NCI-H748 (cell line): Measurements from ENCODE around the gene MMAB.
A peak's percentile ranks its signal among the peaks of the same experiment; 100 is the strongest.
"Not testable (repeated sequence)": the region's sequence is repeated elsewhere in the genome, so short reads cannot be mapped to it uniquely, and the experiment has no call there.

ENCODE experiments used
- DNase-seq: peaks from one replicate; lab custom pipeline; 2025; ENCODE audit not compliant: unreplicated experiment; lab: John Stamatoyannopoulos, UW

MMAB gene

DNA sequence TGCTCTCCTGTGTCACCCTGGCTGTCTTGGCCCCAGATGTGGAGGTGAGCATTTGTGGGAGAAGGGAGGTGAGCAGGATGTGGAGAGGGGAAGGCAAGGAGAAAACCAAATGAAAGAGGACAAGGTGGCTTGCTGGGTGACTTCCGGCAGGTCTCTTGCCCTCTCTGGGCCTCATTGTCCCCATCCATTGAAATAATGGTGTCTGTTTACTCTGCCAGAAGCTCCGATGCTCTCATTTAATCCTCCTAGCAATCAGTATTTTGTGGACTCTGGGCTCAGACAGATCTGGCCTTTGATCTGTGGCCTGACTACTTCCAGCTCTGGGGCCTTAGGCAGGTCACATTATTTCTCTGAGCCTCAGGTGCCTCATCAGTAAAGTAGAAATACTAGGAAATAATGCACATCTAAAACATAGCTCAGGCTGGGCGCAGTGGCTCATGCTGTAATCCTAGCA is 30.9 kb upstream of the MMAB start:
- DNase-seq = no peak

DNA sequence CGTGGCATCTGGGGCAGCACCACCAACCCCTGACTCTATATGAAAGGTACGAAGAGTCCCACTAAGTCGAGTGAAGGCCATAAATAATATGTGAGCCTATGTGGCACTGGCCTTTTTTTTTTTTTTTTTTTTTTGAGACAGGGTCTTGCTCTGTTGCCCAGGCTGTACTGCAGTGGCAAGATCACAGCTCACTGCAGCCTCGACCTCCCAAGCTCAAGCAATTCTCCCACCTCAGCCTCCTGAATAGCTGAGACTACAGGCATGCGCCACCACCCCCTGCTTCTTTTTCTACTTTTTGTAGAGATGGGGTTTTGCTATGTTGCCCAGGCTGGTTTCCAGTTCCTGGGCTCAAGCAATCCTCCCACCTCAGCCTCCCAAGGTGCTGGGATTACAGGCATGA is 28.8 kb upstream of the MMAB start:
- DNase-seq = not testable (repeated sequence)

- DNase-seq = no peak
Observed at GRCh38 chr12:109601557-109601956, 28.3 kb upstream of the MMAB start.

DNA sequence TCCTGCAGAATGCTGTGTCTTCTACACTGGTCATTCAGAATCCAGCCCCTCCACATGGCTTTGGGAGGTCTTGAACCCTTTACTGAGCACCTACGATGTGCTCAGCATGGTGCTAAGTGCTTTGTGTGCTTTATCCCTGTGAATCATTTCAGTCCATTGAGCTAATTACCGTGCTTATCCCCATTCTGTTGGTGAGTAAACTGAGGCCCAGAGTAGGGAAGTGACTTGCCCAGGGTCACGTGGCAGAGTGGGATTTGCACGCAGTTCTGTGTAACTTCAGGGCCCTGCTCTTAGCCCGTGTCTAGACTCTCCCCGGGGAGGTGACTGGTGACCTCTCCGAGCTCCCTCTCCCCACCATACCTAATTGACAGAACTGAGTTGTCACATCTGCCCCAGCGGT is 27.7 kb upstream of the MMAB start:
- no peak for DNase-seq

DNA sequence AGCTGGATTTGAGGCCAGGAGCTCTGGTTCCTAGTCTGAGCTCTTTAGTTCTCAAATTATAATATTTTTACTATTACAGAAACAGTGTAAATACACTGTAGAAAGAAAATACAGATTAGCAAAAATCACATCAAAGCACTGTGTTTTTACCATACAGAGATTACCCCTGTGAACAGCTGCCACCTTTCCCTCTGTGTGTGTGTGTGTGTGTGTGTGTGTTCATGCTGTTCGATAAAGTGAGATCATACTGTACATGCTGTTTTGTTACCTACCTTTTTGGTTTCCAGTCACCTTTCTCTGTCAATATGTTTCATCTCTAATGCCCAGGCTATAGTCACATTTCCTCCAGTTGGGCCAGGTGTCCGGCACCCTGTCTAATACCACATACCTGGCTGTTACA is 27.2 kb upstream of the MMAB start:
- DNase-seq = no peak

DNA sequence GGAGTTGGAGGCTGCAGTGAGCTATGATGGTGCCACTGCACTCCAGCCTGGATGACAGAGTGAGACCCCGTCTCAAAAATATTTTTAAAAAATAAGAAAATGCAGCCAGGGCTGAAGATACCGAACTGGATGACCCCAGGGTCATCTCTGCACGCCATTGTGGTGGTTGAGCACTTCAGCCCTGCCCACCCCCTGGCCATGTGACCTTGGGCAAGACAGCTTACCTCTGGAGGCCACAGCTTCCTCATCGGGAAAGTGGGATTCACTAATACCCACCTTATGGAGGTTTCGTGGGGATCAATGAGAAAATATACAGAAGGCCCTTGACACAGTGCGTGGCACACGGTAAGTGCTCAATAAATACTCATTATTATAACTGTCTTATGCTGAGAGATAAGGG is 25.8 kb upstream of the MMAB start:
- DNase-seq = no peak

- DNase-seq = no peak
Observed at GRCh38 chr12:109598428-109598854, 25.1 kb upstream of the MMAB start.

GRCh38 chr12:109597795-109598427 is 24.6 kb upstream of the MMAB start:
- DNase-seq = peak; percentile 81

- DNase-seq = no peak
Observed at GRCh38 chr12:109597414-109597794, 24.1 kb upstream of the MMAB start.

DNA sequence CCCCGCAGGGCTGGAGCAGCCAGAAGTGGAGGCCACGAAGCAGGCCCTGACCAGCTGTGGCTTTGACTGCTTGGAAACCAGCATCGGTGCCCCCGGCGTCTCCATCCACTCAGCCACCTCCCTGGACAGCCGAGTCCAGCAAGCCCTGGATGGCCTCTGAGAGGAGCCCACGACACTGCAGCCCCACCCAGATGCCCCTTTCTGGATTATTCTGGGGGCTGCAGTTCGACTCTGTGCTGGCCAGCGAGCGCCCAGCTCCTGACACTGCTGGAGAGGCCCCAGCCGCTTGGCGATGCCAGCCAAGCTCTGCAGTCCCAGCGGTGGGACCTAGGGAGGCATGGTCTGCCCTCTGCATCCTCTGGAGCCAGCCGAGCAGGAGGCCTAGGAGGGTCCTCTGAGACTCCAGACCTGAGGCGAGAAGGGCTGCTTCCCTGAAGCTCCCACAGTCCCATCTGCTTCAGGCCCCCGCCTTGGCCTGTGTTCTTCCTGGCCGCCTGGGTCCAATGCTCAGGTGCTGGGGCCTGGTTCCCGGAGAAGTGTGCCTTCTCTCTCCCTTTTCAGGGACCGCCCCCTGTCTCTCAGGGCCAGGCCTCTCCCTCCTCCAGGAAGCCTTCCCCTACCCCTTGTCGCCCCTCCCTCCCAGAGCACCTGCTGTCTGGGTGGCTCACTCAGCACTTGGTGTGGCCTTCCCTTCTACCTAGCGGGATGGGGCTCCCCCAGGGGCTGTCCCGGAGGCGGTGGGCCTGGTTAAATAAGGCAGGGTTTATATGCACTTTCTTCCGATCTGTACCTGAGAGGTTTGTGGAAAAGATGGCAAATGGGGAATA is 23.3 kb upstream of the MMAB start:
- no peak for DNase-seq

DNA sequence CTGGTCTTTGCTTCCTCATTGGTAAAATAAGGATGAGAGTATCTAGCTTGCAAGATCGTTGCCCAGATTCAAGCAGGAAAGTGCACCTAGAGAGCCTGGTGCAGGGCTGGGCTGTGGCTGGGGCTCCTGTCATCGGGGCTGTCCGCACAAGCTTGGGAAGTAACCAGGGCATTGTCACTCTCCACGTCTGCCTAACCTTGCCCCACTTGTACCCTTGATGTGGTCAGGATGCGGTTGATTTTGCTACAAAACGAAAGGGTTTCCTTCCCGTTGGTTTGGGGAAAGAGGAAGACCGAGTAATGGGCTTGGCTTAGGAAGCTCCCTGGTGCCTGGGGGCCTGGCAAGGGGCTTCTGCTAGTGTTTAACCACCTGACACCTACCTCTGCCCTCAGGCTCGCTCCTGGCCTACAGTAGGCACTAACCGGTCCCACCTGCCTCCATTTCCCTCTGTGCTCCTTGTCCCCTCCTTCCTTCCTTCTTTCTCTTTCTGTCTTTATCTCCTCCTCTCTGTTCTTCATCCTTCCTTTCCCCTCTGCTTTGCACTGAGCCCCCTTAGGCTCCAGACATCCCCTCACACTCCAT is 22.1 kb upstream of the MMAB start:
- no peak for DNase-seq

DNA sequence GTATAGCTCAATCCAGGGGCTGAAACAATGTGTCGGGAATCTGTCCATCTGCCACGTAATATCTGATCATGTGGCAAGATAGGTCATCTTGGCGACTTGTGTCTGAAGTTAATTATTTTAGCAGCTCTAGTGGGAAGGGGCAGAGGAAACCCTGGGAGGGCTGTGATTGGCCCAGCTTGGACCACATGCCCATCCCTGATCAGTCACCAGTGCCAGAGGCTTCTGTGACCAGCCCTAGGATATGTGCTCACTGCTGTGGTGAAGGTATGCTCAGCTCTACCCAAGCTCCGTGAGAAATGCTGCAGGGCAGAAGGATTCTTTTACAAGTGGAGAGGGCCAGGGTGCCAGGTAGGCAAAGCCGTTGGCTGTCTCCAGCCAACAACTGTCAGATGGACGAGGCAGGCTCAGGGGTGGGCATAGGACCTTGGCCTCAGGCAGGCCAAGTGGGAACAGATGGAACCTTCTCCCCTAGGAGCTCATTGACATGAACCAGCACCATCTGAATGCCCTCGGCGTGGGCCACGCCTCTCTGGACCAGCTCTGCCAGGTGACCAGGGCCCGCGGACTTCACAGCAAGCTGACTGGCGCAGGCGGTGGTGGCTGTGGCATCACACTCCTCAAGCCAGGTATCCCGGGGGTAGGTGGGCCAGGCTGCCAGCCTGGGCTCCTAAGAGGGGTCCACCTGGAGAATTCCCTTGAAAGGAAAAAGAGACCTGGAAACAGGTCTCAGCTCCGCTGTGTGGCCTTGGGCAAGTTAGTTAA is 21.4 kb upstream of the MMAB start:
- DNase-seq = no peak

GRCh38 chr12:109592905-109593272 is 19.6 kb upstream of the MMAB start:
- DNase-seq = no peak

DNA sequence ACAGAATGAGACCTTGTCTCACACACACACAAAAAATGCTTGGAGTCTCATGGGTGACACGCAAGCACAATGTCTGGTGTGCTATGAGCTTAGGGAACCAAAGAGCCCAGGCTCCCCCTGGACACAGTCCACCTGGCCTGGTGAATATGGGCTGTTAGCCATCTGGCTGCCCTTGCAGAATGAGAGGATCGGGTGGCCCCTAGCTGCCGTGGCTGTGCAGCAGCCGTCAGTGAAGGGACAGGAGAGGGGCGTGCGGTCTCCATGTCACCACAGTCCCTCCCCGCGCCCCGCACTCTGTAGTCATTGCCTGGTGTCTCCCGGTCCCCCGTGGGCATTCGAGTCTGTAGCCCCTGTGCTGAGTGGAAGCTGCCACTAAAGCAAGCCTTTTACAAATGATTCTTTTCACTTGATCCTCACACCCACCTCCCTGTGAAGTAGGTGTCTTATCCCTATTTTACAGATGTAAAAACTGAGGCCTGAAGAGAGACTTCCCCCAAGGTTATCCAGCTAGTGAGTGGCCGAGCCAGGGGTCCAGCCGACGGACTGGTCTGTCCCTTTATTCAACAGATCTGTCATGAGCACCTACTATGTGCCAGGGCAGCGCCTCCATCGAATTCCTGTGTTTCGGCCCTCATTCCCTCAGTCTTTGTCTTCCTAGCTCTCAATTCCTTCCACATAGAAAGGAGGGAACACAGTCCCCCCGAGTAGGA is 19.0 kb upstream of the MMAB start:
- no peak for DNase-seq

DNA sequence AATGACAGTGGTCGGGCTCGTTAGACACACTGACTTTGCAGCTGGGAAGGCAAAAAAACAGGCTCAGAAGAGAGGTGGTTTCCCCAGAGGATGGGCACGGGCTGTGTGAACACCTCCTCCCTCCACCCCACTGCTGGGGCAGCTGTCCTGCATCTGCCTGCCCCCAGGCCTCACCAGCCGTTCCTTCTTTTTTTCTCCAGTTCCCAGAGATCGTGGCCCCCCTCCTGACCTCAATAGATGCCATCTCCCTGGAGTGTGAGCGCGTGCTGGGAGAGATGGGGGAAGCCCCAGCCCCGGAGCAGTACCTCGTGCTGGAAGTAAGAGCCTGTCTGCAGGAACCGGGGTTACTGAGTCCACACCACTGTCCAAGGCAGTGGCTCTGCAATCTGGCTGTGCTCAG is 17.7 kb upstream of the MMAB start:
- DNase-seq = no peak

- DNase-seq = no peak
Observed at GRCh38 chr12:109590566-109590965, 17.3 kb upstream of the MMAB start.

- no peak for DNase-seq
Observed at GRCh38 chr12:109589691-109590245, 16.5 kb upstream of the MMAB start.

GRCh38 chr12:109589240-109589590 is 15.9 kb upstream of the MMAB start:
- DNase-seq = no peak

- DNase-seq = no peak
Observed at GRCh38 chr12:109588461-109589239, 15.3 kb upstream of the MMAB start.

DNA sequence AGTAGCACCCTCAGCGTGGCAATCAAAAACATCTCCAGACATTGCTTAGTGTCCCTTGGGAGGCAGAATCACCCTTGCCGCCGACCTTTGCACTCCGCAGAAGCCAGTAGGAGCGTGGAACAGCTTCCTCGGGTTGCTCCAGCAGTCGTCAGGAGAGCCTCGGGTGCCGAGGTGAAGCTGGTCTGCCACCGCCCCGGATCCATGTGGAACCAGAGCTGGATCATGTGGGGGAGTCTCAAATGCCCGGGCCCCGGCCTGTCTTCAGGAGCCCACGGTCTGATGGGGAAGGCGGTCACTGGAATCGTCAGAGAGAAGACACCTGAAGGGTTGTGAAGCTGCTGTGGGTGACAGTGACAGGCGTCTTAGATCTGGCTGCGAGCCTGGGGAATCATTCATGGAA is 14.6 kb upstream of the MMAB start:
- DNase-seq = no peak
